Neuronal stem cell (in vitro differentiated cells): ENCODE measurements around the gene COL11A1.

Experiments
- DNase-seq: peaks from one replicate; pipeline ENCODE4 v3.0.0-alpha.2; 2013; ENCODE audit warnings: low spot score
- H2AFZ ChIP-seq: one replicate; pipeline ENCODE4 v1.6.1; 2013; ENCODE audit warnings: mild to moderate bottlenecking, low read length, inconsistent platforms
- H2AK5ac ChIP-seq: 2 replicates; pipeline ENCODE4 v1.6.1; 2013; ENCODE audit warnings: low read depth, mild to moderate bottlenecking, inconsistent platforms, low read length, moderate library complexity, mixed read lengths
- H2BK120ac ChIP-seq: 2 replicates; pipeline ENCODE4 v1.6.1; 2013; ENCODE audit warnings: low read depth, mild to moderate bottlenecking, inconsistent platforms, low read length, moderate library complexity, mixed read lengths
- H2BK12ac ChIP-seq: one replicate; pipeline ENCODE4 v1.6.1; 2013; ENCODE audit warnings: low read length, inconsistent platforms
- H2BK15ac ChIP-seq: 2 replicates; pipeline ENCODE4 v1.6.1; 2013; ENCODE audit warnings: mild to moderate bottlenecking, low read length, inconsistent platforms, mixed read lengths
- H2BK5ac ChIP-seq: one replicate; pipeline ENCODE4 v1.6.1; 2013; ENCODE audit warnings: inconsistent platforms, mild to moderate bottlenecking, low read length, moderate library complexity
- H3K14ac ChIP-seq: one replicate; pipeline ENCODE4 v1.6.1; 2013; ENCODE audit warnings: low read length, inconsistent platforms
- H3K18ac ChIP-seq: 2 replicates; pipeline ENCODE4 v1.6.1; 2013; ENCODE audit warnings: low read length, inconsistent platforms
- H3K23ac ChIP-seq: 2 replicates; pipeline ENCODE4 v1.6.1; 2013; ENCODE audit warnings: low read depth, mild to moderate bottlenecking, mixed read lengths, low read length, inconsistent platforms; ENCODE audit not compliant: poor library complexity
- H3K27ac ChIP-seq: replicated peaks from 3 replicates; pipeline ENCODE4 v1.5.1; 2013; ENCODE audit warnings: low read length, inconsistent platforms
- H3K27me3 ChIP-seq, 3 experiments: 2 replicates each; pipeline ENCODE4 v1.6.1; 2013; ENCODE audit warnings: low read length in 3 of 3, mild to moderate bottlenecking in 2 of 3, inconsistent platforms in 1 of 3, low read depth in 1 of 3, mixed read lengths in 1 of 3, moderate library complexity in 1 of 3; ENCODE audit not compliant: control insufficient read depth in 3 of 3, insufficient read depth in 3 of 3
- H3K36me3 ChIP-seq, 2 donors: replicated peaks in 1 of 2; 2 replicates each; pipeline ENCODE4 v1.6.1; 2013; ENCODE audit warnings: low read length in 2 of 2; ENCODE audit not compliant: control insufficient read depth in 2 of 2, insufficient read depth in 2 of 2
- H3K4ac ChIP-seq: 2 replicates; pipeline ENCODE4 v1.6.1; 2013; ENCODE audit warnings: inconsistent platforms, mild to moderate bottlenecking, low read length, moderate library complexity
- H3K4me1 ChIP-seq, 2 donors: 1 replicate in 1 of 2; 2 replicates in 1 of 2; pipeline ENCODE4 v1.6.1; 2013; ENCODE audit warnings: low read length in 2 of 2, low read depth in 1 of 2; ENCODE audit not compliant: control insufficient read depth in 2 of 2, insufficient read depth in 1 of 2
- H3K4me2 ChIP-seq: one replicate; pipeline ENCODE4 v1.6.1; 2013; ENCODE audit warnings: mild to moderate bottlenecking, low read length, inconsistent platforms; ENCODE audit not compliant: insufficient read depth, poor library complexity, severe bottlenecking
- H3K4me3 ChIP-seq, 2 donors: 2 replicates each; pipeline ENCODE4 v1.5.1; 2013; ENCODE audit warnings: low read length in 2 of 2, mild to moderate bottlenecking in 2 of 2, inconsistent platforms in 1 of 2, moderate library complexity in 1 of 2
- H3K79me1 ChIP-seq: one replicate; pipeline ENCODE4 v1.6.1; 2013; ENCODE audit warnings: low read depth, mild to moderate bottlenecking, inconsistent platforms, low read length, moderate library complexity
- H3K9ac ChIP-seq: one replicate; pipeline ENCODE4 v1.6.1; 2013; ENCODE audit warnings: mild to moderate bottlenecking, low read depth, low read length, inconsistent platforms; ENCODE audit not compliant: poor library complexity
- H3K9me3 ChIP-seq, 2 donors: replicated peaks in 1 of 2; 2 replicates each; pipeline versions ENCODE3 to v1.6.1; 2013; ENCODE audit warnings: low read length in 2 of 2, mild to moderate bottlenecking in 2 of 2, inconsistent platforms in 1 of 2, low read depth in 1 of 2, mixed read lengths in 1 of 2, moderate library complexity in 1 of 2; ENCODE audit not compliant: control insufficient read depth in 2 of 2, insufficient read depth in 1 of 2
- H4K8ac ChIP-seq: one replicate; pipeline ENCODE4 v1.6.1; 2013; ENCODE audit warnings: low read depth, mild to moderate bottlenecking, inconsistent platforms, low read length, moderate library complexity
- H4K91ac ChIP-seq: one replicate; pipeline ENCODE4 v1.6.1; 2013; ENCODE audit warnings: low read length, low read depth, mild to moderate bottlenecking, inconsistent platforms; ENCODE audit not compliant: poor library complexity
- WGBS, 2 donors: extraction: QIAGEN DNeasy Blood & Tissue Kit; methylation state at CpG; one replicate each; pipeline ENCODE4 v1.1.7; 2013; ENCODE audit warnings: missing lambda C conversion rate in 2 of 2, mixed read lengths in 1 of 2; ENCODE audit not compliant: insufficient read length in 2 of 2, insufficient replicate concordance in 1 of 2; ENCODE audit errors: extremely low coverage in 2 of 2; 5-methylcytosine and 5-hydroxymethylcytosine counted together

Gene COL11A1

GRCh38 chr1:102901996-102902395 is 206.3 kb downstream of the COL11A1 start:
- H3K79me1 ChIP-seq, result no peaks in the 10 kb centered on the region
- H3K27me3 ChIP-seq, result no peaks in the 10 kb centered on the region
- no peaks in the 10 kb centered on the region for H3K9me3 ChIP-seq
- no peak for DNase-seq
- no peak overlapping the region for H3K4me2 ChIP-seq
- no peak overlapping the region for H4K8ac ChIP-seq
- no peak overlapping the region for H3K14ac ChIP-seq
- peaks cover 4 to 9% of the 10 kb centered on the region in 2 donors for H3K36me3 ChIP-seq
- no peak overlapping the region for H2AK5ac ChIP-seq
- H2BK12ac ChIP-seq, result no peak overlapping the region
- no peak overlapping the region for H3K9ac ChIP-seq
- H3K4me1 ChIP-seq, result no peaks in the 10 kb centered on the region
- H3K4me3 ChIP-seq, result no peak overlapping the region
- H3K18ac ChIP-seq, result no peak overlapping the region
- H3K4ac ChIP-seq, result no peak overlapping the region
- H3K23ac ChIP-seq, result no peak overlapping the region
- no peak overlapping the region for H2AFZ ChIP-seq
- H2BK15ac ChIP-seq, result no peak overlapping the region
- no peak overlapping the region for H2BK5ac ChIP-seq
- no CpG with 5 or more reads among the region's 1 CpG for WGBS, 2 donors
- H2BK120ac ChIP-seq, result no peak overlapping the region
- no peak overlapping the region for H4K91ac ChIP-seq
- no peak overlapping the region for H3K27ac ChIP-seq

DNA sequence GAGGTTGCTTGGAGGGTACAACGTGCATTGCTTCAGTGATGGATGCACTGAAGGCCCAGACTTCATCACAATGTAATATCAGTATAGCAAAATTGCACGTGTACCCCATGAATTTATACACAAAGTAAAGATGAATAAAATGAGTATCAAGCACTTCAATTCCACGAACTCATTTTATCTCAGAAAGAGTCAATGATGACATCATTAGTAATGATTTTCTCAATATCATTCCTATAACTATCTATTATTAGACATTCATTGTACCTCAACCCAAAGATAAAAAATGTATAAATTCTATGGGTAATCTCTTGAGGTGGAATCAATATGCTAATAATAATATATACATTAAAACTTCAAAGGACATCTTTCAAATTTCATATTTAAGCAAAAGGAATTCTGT is 208.4 kb downstream of the COL11A1 start:
- no peak overlapping the region for H3K4ac ChIP-seq
- no peaks in the 10 kb centered on the region for H3K9me3 ChIP-seq
- H4K8ac ChIP-seq, result no peak overlapping the region
- H3K4me1 ChIP-seq, result no peaks in the 10 kb centered on the region
- H3K27ac ChIP-seq, result no peak overlapping the region
- no peak overlapping the region for H2AK5ac ChIP-seq
- no peak overlapping the region for H3K23ac ChIP-seq
- H3K4me3 ChIP-seq, result no peak overlapping the region
- no peak overlapping the region for H3K18ac ChIP-seq
- H3K79me1 ChIP-seq, result no peaks in the 10 kb centered on the region
- no peak overlapping the region for H2BK12ac ChIP-seq
- no peak overlapping the region for H3K9ac ChIP-seq
- no peak overlapping the region for H3K14ac ChIP-seq
- no peak overlapping the region for H2BK120ac ChIP-seq
- H2BK5ac ChIP-seq, result no peak overlapping the region
- H2BK15ac ChIP-seq, result no peak overlapping the region
- H3K27me3 ChIP-seq, result no peaks in the 10 kb centered on the region
- no CpG with 5 or more reads among the region's 3 CpGs for WGBS, 2 donors
- H2AFZ ChIP-seq, result no peak overlapping the region
- no peak for DNase-seq
- peaks cover 4 to 9% of the 10 kb centered on the region in 2 donors for H3K36me3 ChIP-seq
- no peak overlapping the region for H3K4me2 ChIP-seq
- H4K91ac ChIP-seq, result no peak overlapping the region

GRCh38 chr1:102897557-102897956 is 210.8 kb downstream of the COL11A1 start:
- H2BK15ac ChIP-seq, result no peak overlapping the region
- H2BK120ac ChIP-seq, result no peak overlapping the region
- no peaks in the 10 kb centered on the region for H3K79me1 ChIP-seq
- H3K27me3 ChIP-seq, result no peaks in the 10 kb centered on the region
- H3K9me3 ChIP-seq, result no peaks in the 10 kb centered on the region
- no peak overlapping the region for H3K4me2 ChIP-seq
- no peak overlapping the region for H3K14ac ChIP-seq
- no peak overlapping the region for H3K27ac ChIP-seq
- H2BK12ac ChIP-seq, result no peak overlapping the region
- no peak overlapping the region for H3K4ac ChIP-seq
- DNase-seq, result no peak
- no peak overlapping the region for H2AFZ ChIP-seq
- H4K91ac ChIP-seq, result no peak overlapping the region
- H2AK5ac ChIP-seq, result no peak overlapping the region
- H4K8ac ChIP-seq, result no peak overlapping the region
- H3K4me1 ChIP-seq, result no peaks in the 10 kb centered on the region
- H3K4me3 ChIP-seq, result no peak overlapping the region
- no peak overlapping the region for H2BK5ac ChIP-seq
- no peak overlapping the region for H3K9ac ChIP-seq
- peaks cover 4 to 6% of the 10 kb centered on the region in 2 donors for H3K36me3 ChIP-seq
- WGBS, 2 donors, result no CpG with 5 or more reads among the region's 3 CpGs
- H3K18ac ChIP-seq, result no peak overlapping the region
- no peak overlapping the region for H3K23ac ChIP-seq

DNA sequence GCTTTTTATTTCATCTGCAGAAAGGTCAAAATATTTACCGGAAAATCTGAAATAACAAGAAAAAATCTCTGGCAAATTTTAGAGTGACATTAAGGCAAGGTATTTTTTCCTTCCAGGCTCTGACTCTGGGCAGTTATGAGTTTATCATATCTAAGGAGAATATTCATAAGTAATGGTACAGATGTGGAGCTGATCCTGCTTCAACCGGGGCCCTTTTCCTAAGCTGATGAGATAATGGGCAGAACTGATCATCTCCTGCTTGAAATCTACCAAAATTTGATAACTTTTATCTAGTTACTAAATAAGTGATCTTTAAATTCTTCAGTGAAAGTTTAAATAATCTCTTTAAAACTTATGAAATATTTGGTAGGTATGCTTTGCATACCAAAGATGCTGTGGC is 211.6 kb downstream of the COL11A1 start:
- Histone ChIP-seq H3K9ac (no peak overlapping the region), H3K9me3 (no peaks in the 10 kb centered on the region), H3K18ac (no peak overlapping the region), H2AK5ac (no peak overlapping the region), H4K91ac (no peak overlapping the region), H3K79me1 (no peaks in the 10 kb centered on the region), H3K4me3 (no peak overlapping the region), H3K23ac (no peak overlapping the region), H3K27me3 (no peaks in the 10 kb centered on the region), H3K4me2 (no peak overlapping the region), H4K8ac (no peak overlapping the region), H3K14ac (no peak overlapping the region), H2BK5ac (no peak overlapping the region), H3K4ac (no peak overlapping the region), H2BK15ac (no peak overlapping the region), H2AFZ (no peak overlapping the region), H3K4me1 (no peaks in the 10 kb centered on the region), H3K27ac (no peak overlapping the region), H2BK12ac (no peak overlapping the region), H2BK120ac (no peak overlapping the region), H3K36me3 (peaks cover 4 to 5% of the 10 kb centered on the region in 2 donors)
- no peak for DNase-seq
- WGBS, 2 donors, result no CpG with 5 or more reads among the region's 2 CpGs
